Activated CD4-positive, alpha-beta T cell treated with anti-CD3 and anti-CD28 coated beads, Interleukin-10, Interleukin-2, amounts not matched to agents 100 ng/mL and 50 ng/mL, durations not matched to agents 16 hours and 8 hours (primary cell): ENCODE data around the gene PKD1.

Source experiments
- DNase-seq: peaks from one replicate; pipeline ENCODE4 v3.0.0-alpha.2; 2020

Gene PKD1

GRCh38 chr16:2135770-2136490 is at the start of gene PKD1:
Gene PKD1, minus strand, starts transcription at chr16:2135898. Its CDS starts 209 bp downstream, at chr16:2135689.
- peak; percentile 99 for DNase-seq

GRCh38 chr16:2184962-2185361 is 49.3 kb upstream of the PKD1 start:
- no peak for DNase-seq

GRCh38 chr16:2184346-2184745 is 48.6 kb upstream of the PKD1 start:
- DNase-seq, result no peak

GRCh38 chr16:2183671-2184070 is 48.0 kb upstream of the PKD1 start:
- no peak for DNase-seq

GRCh38 chr16:2181952-2182351 is 46.3 kb upstream of the PKD1 start:
- no peak for DNase-seq

GRCh38 chr16:2180962-2181923 is 45.5 kb upstream of the PKD1 start:
- no peak for DNase-seq

- DNase-seq, result no peak
Measured at GRCh38 chr16:2180461-2180860, 44.8 kb upstream of the PKD1 start.

- no peak for DNase-seq
Measured at GRCh38 chr16:2179576-2179975, 43.9 kb upstream of the PKD1 start.

- no peak for DNase-seq
Measured at GRCh38 chr16:2179107-2179501, 43.4 kb upstream of the PKD1 start.

- peak; percentile 57 for DNase-seq
Measured at GRCh38 chr16:2178321-2179106, 42.8 kb upstream of the PKD1 start.

GRCh38 chr16:2177561-2177960 is 41.9 kb upstream of the PKD1 start:
- DNase-seq, result no peak

GRCh38 chr16:2177101-2177500 is 41.4 kb upstream of the PKD1 start:
- no peak for DNase-seq

GRCh38 chr16:2176047-2176446 is 40.3 kb upstream of the PKD1 start:
- DNase-seq, result no peak

GRCh38 chr16:2175454-2175853 is 39.8 kb upstream of the PKD1 start:
- DNase-seq, result no peak

GRCh38 chr16:2174396-2175131 is 38.9 kb upstream of the PKD1 start:
- DNase-seq, result no peak

- DNase-seq, result no peak
Measured at GRCh38 chr16:2173916-2174315, 38.2 kb upstream of the PKD1 start.

GRCh38 chr16:2173366-2173765 is 37.7 kb upstream of the PKD1 start:
- no peak for DNase-seq

- no peak for DNase-seq
Measured at GRCh38 chr16:2172688-2173335, 37.1 kb upstream of the PKD1 start.

- no peak for DNase-seq
Measured at GRCh38 chr16:2171601-2172178, 36.0 kb upstream of the PKD1 start.

- DNase-seq, result no peak
Measured at GRCh38 chr16:2170587-2171435, 35.1 kb upstream of the PKD1 start.

- no peak for DNase-seq
Measured at GRCh38 chr16:2170080-2170479, 34.4 kb upstream of the PKD1 start.
